Neural progenitor cell (in vitro differentiated cells): ENCODE measurements around the gene BRD9. TPM values are rescaled to one million over a fixed set of nuclear protein-coding genes. Genes with fewer than 3 reads are reported as not detected.
"Not testable (repeated sequence)": the region's sequence is repeated elsewhere in the genome, so short reads cannot be mapped to it uniquely, and the experiment has no call there.

Experiments
- DNase-seq: peaks from one replicate; pipeline ENCODE4 v3.0.0-alpha.2; 2016; ENCODE audit warnings: low spot score
- H2AFZ ChIP-seq: fragments of 200-600 bp; sonication (generic); replicated peaks from 2 replicates; pipeline ENCODE4 v1.6.1; 2016; ENCODE audit warnings: antibody characterized with exemption
- H3F3A ChIP-seq: fragments of 200-600 bp; sonication (generic); 2 replicates; pipeline ENCODE4 v1.6.1; 2016; ENCODE audit warnings: antibody characterized with exemption, low read depth
- H3K27ac ChIP-seq: fragments of 200-600 bp; sonication (generic); 2 replicates; pipeline ENCODE4 v1.5.1; 2016; ENCODE audit warnings: mild to moderate bottlenecking
- H3K27me3 ChIP-seq: fragments of 200-600 bp; sonication (generic); 2 replicates; pipeline ENCODE4 v1.6.1; 2016; ENCODE audit warnings: mild to moderate bottlenecking, moderate library complexity
- H3K36me3 ChIP-seq: fragments of 200-600 bp; sonication (generic); 2 replicates; pipeline ENCODE4 v1.5.1; 2016
- H3K4me1 ChIP-seq: fragments of 200-600 bp; sonication (generic); 2 replicates; pipeline ENCODE4 v1.6.1; 2016; ENCODE audit warnings: mixed run types
- H3K4me2 ChIP-seq: fragments of 200-600 bp; sonication (generic); 2 replicates; pipeline ENCODE4 v1.6.1; 2016
- H3K4me3 ChIP-seq: fragments of 200-600 bp; sonication (generic); 2 replicates; pipeline ENCODE4 v1.5.1; 2016
- H3K79me2 ChIP-seq: fragments of 200-600 bp; sonication (generic); 2 replicates; pipeline ENCODE4 v1.6.1; 2016; ENCODE audit warnings: low read depth
- H3K9ac ChIP-seq: fragments of 200-600 bp; sonication (generic); 2 replicates; pipeline ENCODE4 v1.6.1; 2016
- H3K9me3 ChIP-seq: fragments of 200-600 bp; sonication (generic); 2 replicates; pipeline ENCODE4 v1.5.1; 2016; ENCODE audit warnings: low read depth
- H4K20me1 ChIP-seq: fragments of 200-600 bp; sonication (generic); 2 replicates; pipeline ENCODE4 v1.6.1; 2016; ENCODE audit warnings: low read depth
- H3K27ac Mint-ChIP-seq: 3 replicates; pipeline ENCODE4 v1.8.0; 2021; ENCODE audit warnings: mixed read lengths
- H3K27me3 Mint-ChIP-seq: 2 replicates; pipeline ENCODE4 v1.8.0; 2022; ENCODE audit warnings: low read depth, mild to moderate bottlenecking, inconsistent platforms, moderate library complexity, mixed read lengths; ENCODE audit not compliant: insufficient read depth
- H3K36me3 Mint-ChIP-seq: 3 replicates; pipeline ENCODE4 v1.8.0; 2021; ENCODE audit warnings: mixed read lengths
- H3K4me1 Mint-ChIP-seq: 3 replicates; pipeline ENCODE4 v1.8.0; 2021; ENCODE audit warnings: mixed read lengths
- H3K4me3 Mint-ChIP-seq: 3 replicates; pipeline ENCODE4 v1.8.0; 2021; ENCODE audit warnings: mild to moderate bottlenecking, moderate library complexity, mixed read lengths
- H3K9me3 Mint-ChIP-seq: 3 replicates; pipeline ENCODE4 v1.8.0; 2020; ENCODE audit warnings: mixed read lengths
- total RNA-seq: library from RNA; depleted of rRNA; stranded (reverse); fragments of >200 nt; gene quantifications from 2 replicates; pipeline ENCODE4 v1.2.3, GENCODE V29; 2015; ENCODE audit warnings: low replicate concordance

BRD9 gene
- total RNA-seq, 1 donor from 2014 or later = 37.5 TPM

DNA sequence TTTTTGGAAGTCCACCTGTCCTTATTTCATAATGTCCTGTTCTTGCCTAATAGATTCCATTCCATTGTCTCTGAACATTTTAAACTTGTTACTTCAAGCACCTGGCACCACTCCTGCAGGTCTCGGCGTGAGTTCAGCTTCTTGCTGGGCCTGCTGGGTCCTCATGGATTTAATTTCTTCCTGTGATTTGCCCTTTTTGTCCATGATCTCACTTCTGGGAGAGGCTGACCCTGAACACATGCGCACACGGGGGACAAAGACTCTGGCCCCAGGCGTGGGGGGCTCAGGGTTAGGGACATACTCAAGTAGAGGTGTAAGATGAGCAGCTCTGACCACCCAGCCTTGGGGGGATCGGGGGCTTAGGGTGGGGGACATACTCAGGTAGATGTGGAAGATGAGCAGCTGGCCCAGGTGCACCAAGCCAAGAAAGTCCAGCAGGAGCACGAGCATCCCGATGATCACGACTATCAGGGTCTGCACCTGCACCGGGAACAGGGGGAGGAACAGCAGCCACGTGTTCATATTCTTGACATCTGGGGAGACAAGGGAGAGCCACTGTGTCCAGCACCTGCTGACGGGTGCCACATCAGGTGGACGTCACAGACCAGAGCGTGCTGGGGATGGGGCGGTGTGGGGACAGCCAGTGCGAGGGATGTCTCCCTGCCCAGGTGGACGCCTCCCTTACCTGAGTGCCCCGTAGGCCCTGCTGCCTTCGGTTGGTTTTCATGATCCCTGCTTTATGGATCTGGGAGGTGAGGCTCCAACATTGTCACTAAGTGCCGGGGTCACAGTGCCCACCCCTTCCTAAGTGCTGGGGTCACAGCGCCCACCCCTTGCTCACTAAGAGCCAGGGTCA is 52.3 kb downstream of the BRD9 start:
- not testable (repeated sequence) for H3K27me3 Mint-ChIP-seq, H3K36me3 Mint-ChIP-seq

DNA sequence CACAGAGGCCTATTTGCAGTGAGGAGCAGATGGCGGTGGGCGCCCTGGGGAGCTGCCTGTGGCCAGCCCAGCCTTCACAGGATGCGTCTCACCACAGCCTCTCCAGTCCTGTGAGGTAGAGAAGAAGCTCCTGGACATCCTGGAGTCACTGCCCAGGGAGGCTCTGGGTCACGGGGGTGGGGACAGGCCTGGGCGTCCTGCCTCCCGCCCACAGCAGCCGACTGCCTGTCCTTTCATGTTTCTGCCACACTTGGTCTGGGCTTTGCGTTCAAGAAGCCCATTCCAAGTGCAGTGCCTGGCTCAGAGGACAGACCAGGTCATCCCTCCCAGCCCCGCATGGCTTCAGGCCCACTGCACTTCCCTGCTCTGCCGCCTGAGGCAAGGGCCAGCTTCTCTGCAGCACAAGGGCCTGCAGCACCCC is 54.2 kb downstream of the BRD9 start:
- H3K9me3 ChIP-seq, H3K79me2 ChIP-seq, H4K20me1 ChIP-seq, H3K9ac ChIP-seq, H3K27ac Mint-ChIP-seq, H3K27me3 Mint-ChIP-seq, H3K4me1 ChIP-seq, H3K9me3 Mint-ChIP-seq, H3K4me1 Mint-ChIP-seq, H3K36me3 Mint-ChIP-seq, H3K4me2 ChIP-seq, H3K27ac ChIP-seq, DNase-seq, H3K27me3 ChIP-seq, H3K4me3 Mint-ChIP-seq, H2AFZ ChIP-seq, H3K4me3 ChIP-seq, H3F3A ChIP-seq, H3K36me3 ChIP-seq: not testable (repeated sequence)

More for the DNA sequence above, 52.3 kb downstream of the BRD9 start:
- not testable (repeated sequence) for H3K36me3 ChIP-seq, H3K4me3 ChIP-seq, H3K27ac Mint-ChIP-seq, H3K27me3 ChIP-seq, H3K4me3 Mint-ChIP-seq, DNase-seq, H2AFZ ChIP-seq, H3K9me3 Mint-ChIP-seq, H3K4me2 ChIP-seq, H3K9me3 ChIP-seq, H4K20me1 ChIP-seq, H3K27ac ChIP-seq, H3K79me2 ChIP-seq, H3K9ac ChIP-seq, H3K4me1 Mint-ChIP-seq, H3F3A ChIP-seq
- H3K4me1 ChIP-seq = peaks cover 11% of the 10 kb centered on the region

DNA sequence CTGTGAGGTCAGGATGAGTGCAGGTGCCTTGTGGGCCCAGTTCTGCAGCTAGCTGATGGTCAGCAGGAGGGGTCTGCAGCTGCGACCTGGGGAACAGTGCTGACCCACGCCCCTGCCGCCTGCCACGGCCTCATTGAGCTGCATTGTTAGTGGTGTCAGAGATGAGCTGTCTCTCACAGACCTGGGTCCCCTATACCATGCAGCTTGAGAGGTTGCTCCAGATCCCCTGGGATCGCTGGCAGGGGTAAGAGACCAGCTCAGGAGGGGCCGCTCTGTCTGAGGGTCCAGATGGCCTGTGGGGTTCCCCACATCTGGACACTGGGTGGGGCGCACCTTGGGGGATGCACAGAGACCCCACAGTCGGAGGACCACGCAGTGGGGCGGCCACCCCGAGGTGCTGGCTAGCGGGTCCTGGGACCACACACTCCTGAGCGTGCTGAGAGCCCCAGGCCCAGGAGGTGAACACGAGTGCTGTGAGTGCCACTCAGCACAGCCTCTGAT is 54.9 kb downstream of the BRD9 start:
- H3K27ac Mint-ChIP-seq, H3K4me1 Mint-ChIP-seq, H3K4me1 ChIP-seq, H3K27me3 ChIP-seq, H3K27ac ChIP-seq, H3K4me2 ChIP-seq, H3K36me3 Mint-ChIP-seq, H3K9me3 Mint-ChIP-seq, H3F3A ChIP-seq, H3K4me3 ChIP-seq, H3K4me3 Mint-ChIP-seq, DNase-seq, H2AFZ ChIP-seq, H3K79me2 ChIP-seq, H3K27me3 Mint-ChIP-seq, H3K9ac ChIP-seq, H4K20me1 ChIP-seq, H3K36me3 ChIP-seq, H3K9me3 ChIP-seq: not testable (repeated sequence)

DNA sequence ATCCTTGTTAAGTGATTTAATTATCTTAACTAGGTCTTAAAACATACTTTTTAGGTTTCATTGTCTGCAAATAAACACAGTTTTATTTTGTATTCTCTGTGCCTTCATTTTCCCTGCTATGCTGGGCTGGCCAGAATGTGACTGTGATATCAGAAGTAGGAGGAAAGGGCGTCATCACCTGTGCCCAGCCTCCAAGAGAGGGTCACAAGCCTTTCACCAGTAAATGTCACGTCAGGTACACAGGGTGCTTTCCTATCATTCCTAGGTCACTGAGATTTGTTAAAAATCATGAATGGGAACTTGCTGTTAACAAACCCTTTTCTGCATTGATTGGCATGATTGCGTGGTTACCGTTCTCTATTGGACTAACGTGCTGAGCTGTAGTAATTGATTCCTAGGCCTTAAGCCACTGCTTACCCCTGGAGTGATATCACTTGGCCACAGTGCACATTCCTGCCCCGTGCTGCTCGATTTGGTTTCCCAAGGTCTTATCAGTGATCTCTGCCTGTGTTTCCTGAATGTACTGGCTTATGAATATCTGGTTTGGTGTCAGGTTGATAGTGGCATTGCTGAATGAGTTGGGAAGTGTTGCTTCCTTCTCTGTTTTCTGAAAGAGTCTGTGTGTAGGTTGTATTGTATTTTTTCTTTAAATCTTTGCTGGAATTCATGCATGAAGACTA is 56.5 kb downstream of the BRD9 start:
- H3F3A ChIP-seq, H3K9ac ChIP-seq, H4K20me1 ChIP-seq, H3K27me3 ChIP-seq, H3K27ac ChIP-seq, H3K36me3 Mint-ChIP-seq, H3K27me3 Mint-ChIP-seq, DNase-seq, H3K27ac Mint-ChIP-seq, H3K9me3 ChIP-seq, H3K4me1 ChIP-seq, H3K79me2 ChIP-seq, H3K4me2 ChIP-seq, H3K4me1 Mint-ChIP-seq, H3K4me3 ChIP-seq, H3K4me3 Mint-ChIP-seq, H2AFZ ChIP-seq, H3K9me3 Mint-ChIP-seq, H3K36me3 ChIP-seq: not testable (repeated sequence)

DNA sequence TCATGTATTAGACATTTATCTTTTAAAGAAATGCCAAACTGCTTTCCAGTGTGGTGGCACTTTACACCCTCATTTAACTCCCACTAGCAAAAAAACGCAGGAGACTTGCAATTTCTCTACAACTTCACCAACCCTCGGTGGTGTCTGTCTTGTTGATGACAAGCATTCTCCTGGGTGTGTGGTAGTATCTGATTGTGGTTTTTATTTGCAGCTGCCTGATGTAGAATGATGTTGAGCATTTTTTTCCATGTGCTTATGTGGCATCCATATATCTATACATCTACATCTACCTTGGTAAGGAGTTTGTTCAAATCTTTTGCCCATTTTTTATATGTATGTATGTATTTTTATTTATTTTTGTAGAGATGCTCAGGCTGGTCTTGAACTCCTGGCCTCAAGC is 58.6 kb downstream of the BRD9 start:
- H3K9ac ChIP-seq, H2AFZ ChIP-seq, H3K4me1 Mint-ChIP-seq, H4K20me1 ChIP-seq, H3K4me2 ChIP-seq, H3K27ac Mint-ChIP-seq, H3K4me1 ChIP-seq, H3K9me3 Mint-ChIP-seq, H3F3A ChIP-seq, H3K36me3 Mint-ChIP-seq, H3K27me3 ChIP-seq, H3K27me3 Mint-ChIP-seq, H3K9me3 ChIP-seq, H3K79me2 ChIP-seq, H3K27ac ChIP-seq, H3K4me3 Mint-ChIP-seq, H3K36me3 ChIP-seq, DNase-seq, H3K4me3 ChIP-seq: not testable (repeated sequence)

DNA sequence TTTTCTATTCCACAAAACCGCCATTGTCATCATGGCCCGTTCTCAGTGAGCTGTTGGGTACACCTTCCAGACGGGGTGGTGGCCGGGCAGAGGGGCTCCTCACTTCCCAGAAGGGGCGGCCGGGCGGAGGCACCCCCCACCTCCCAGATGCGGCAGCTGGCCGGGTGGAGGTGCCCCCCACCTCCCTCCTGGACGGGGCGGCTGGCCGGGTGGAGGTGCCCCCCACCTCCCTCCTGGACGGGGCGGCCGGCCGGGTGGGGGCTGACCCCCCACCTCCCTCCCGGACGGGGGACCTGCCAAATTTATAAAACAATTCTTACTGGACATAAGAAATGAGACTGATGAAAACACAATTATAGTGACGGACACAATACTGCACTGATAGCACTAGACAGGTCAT is 64.4 kb downstream of the BRD9 start:
- H3K36me3 ChIP-seq, H3K27ac ChIP-seq, H3K27ac Mint-ChIP-seq, DNase-seq, H3K9ac ChIP-seq, H3K4me1 ChIP-seq, H3F3A ChIP-seq, H3K27me3 ChIP-seq, H3K9me3 ChIP-seq, H3K4me3 Mint-ChIP-seq, H3K9me3 Mint-ChIP-seq, H3K27me3 Mint-ChIP-seq, H3K4me1 Mint-ChIP-seq, H3K79me2 ChIP-seq, H3K4me2 ChIP-seq, H3K4me3 ChIP-seq, H2AFZ ChIP-seq, H4K20me1 ChIP-seq: not testable (repeated sequence)
- H3K36me3 Mint-ChIP-seq = peaks cover 23% of the 10 kb centered on the region
